ENCODE measurements around the gene ZNF384.
A peak's percentile ranks its signal among the peaks of the same experiment; 100 is the strongest.

ZNF384 gene

DNA sequence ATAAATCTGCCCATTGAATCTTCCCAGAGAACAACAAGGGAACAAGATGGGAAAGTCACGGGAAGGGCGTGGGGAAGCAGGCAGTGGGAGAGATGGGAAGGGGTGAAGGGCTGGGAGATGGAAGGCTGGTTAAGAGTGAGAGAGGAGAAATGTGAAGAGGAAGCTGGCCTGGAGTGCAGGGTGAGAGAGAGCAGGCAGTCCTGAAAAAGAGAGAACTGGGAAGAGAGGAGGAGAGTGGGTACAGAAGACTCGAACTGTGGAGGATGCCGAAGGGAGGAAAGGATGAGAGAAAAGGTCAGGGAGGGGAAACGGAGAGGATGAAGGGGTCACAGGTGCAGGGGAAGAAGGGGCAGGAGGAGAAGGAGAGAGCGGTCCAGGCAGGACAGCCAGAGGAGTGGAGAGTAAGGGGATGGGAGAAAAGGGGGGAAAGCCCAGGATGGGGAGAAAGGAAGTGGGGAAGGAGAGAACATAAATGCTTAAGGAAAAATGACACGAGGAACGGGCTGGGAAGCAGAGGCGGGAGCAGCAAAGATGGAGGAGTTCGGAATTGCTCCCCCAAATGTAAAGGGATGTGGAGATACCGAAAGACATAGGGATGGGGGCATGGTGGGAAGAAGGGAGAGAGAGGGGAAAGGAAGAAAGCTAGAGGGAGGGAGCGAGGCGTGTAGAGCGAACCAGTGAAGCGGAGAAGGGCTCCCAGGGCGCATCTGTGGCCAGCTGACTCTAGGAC, 10.2 kb upstream of the ZNF384 start:
- DNase-seq, result no peak

- no peak for DNase-seq
Observed at GRCh38 chr12:6698352-6699046, 9.3 kb upstream of the ZNF384 start.

GRCh38 chr12:6697584-6698351, 8.6 kb upstream of the ZNF384 start:
- no peak for DNase-seq

- no peak for DNase-seq
Observed at GRCh38 chr12:6696690-6697583, 7.8 kb upstream of the ZNF384 start.

DNA sequence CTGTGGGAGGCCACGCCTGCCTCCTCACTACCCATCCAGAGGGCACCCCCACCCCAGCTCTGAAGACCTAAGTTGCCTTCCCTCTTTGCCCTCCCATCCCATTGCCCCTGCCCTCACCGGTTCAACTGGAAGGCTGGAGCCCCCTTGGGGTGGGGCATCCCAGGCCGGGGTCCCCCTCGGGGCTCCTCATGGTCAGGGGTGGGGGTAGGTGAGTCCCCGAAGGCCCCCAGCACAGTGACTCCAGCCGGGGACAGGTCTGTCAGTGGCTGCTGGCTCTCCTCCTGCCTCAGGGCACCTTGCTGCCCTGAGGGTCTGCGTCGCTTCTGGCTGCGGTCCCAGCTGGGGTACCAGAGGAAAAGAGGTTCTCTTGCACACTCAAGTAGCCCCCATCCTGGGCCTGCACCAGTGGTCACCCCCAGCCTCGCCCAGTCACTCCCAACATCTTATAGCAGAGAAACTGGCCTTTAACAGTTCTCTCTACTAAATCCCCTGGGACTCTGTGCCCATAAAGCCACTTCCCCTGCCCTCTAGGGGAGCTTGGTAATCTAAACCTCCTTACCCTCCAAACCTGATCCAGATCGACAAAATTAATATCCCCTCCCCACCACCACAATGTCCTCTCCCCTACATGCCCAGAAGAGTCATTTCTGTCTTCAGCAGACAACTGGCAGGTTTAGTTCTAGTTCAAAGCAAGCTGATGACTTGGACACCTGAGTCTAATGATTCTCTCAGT, 6.3 kb upstream of the ZNF384 start:
- no peak for DNase-seq

GRCh38 chr12:6694701-6695100, 5.5 kb upstream of the ZNF384 start:
- no peak for DNase-seq

DNA sequence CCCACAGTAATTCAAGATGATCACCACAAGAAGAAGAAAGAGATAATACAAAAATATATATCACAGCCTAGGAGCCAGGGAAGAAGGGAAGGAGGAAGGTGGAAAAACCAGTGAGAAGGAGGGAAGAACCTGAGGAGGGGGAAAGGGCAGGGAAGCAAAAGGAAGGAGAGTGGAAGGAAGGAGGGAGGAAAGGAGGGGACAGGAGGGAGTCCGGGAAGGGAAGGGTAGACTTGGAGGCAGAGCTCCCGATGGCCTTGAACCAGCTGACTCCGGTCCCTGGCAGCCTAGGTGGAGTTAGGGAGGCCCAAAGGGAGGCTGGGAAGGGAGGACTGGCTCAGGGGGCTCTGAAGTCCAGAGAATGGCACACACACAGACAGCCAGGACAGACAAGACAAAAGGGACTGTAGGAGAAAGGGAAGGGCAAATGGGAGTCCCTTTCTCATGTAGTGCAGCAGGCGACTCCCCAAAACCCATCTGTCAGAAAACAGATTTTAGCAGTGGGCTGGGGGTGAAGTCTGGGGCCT, 4.7 kb upstream of the ZNF384 start:
- DNase-seq, result no peak

DNA sequence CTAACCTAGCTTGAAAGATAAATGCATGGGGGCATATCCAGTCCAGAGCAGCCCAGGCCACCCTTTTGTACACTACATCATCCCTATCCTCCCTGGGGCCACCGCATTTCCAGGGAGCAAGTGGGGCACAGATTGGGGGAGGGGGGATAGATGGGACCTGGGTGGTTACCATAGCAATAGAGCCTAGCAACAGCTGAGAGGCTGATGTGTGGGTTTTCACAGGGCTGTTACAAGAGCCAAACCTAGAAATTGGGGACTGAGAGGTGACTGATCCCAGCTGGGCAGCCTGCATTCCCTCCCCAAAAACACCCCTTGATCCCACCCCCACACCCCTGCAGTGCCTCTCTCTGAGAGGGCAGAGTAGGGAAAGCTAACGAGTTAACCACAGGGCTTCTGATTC, 3.7 kb upstream of the ZNF384 start:
- DNase-seq, result no peak

DNA sequence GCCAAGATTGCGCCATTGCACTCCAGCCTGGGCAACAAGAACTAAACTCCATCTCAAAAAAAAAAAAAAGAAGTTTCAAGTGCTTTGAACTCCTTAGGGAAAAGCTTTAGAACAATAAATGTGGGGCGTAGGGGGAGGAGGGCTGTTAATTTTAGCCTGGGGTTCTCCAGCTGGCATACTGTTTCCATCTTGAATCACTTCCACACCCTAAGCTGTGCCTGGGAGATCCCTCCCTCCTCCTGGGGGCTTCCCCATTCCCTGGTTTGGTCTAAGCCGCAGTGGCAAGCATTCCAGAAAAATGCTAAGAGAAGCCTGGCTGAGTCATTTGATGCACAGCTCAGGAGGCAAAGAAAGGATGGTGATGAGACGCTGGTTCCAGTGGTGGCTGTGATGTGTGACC, 2.3 kb upstream of the ZNF384 start:
- DNase-seq, result no peak

DNA sequence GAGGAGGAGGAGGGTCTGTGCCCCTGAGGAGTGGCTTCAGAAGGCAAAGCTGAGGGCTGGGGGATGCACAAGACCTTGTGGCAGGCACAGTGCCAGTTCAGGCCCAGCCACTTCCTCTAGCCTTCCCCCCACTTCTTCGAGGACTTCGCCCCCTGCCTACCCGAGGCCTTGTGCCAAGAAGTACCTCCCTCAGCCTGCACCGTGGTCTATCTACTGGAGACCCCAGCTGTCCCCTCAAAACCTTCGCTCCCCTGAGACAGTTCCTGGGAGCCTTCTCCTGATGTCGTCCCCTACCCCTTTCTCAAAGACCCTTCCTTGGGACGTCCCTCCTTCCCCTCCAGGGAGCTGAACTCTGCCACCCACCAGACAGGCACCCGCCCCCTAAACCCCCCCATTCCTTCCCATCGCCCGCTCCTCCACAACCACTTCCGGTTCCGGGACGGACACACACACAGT, 604 bp downstream of the ZNF384 start:
- peak in 2 of 4 experiments; percentile 33 to 41 for DNase-seq

DNA sequence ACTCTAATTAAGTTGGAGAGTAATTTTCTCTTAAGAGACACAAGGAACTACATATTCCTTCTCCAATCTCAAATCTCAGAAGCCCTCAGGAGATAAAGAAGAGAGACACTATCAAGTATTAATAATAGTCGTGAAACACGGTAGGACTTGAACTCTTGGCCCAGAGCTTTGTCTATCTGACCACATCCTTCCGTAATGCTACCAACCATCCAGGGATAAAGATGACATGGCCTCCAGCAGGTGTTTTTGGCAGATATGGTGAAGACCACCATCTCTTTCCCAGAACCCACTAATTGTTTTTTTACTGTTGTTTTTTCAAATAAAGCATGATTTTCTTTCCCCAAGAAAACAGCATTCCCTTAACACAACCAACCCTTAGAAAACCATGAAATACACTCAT, 3.4 kb downstream of the ZNF384 start:
- no peak for DNase-seq

DNA sequence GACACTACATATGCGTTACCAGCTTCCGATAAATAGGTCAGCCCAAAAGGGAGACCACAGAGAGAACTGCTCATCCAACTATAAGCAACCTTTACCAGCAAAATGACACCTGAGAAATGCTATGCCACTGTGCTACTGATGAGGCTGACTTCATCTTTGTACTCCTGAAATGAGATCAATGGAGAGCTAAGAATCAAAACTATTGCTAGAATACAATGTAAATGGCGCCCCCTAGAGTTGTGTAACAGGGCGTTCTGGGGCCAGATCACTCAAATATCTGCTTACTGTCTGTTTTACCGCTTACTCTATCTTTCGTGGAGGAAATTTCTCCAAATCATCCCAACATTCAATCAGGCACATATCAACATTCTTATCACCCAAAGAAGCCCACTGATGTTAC, 4.6 kb downstream of the ZNF384 start:
- DNase-seq, result no peak

DNA sequence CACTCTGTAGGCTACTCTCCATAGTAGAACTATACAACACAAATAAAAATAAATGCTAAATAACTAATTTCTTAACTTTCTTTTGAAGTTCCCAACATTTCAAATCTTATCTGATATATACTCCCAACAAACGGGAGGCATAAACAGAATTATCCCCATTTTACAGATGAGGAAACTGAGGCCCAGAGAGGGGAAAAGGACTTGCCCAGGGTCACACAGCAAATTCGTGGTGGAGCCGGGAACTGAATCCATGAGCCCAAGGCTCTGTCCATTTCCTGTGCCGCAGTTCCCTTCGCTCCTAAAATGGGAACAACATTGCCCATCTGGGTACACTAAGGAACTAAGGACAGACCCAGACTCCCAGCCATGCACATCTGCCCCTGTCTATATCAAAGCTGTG, 12.2 kb downstream of the ZNF384 start:
- no peak for DNase-seq

DNA sequence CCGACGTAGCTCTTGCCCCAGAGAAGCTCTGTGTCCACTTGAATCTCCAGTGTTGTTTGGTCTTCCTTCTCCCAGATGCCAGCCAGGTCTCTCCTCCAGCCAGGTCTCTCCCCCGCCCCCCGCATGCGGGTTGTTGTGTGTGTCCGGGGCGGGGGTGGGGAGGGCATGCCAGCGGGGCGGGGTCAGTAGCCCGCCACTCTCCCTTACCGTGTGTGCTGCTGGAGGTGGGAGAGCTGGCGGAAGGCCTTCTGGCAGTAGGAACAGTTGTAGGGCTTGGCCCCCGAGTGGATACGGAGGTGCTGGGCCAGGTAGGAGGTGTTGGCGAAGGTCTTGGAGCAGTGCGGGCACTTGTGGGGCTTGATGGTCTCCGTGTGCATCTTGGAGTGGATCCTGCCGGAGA, 17.0 kb downstream of the ZNF384 start:
- DNase-seq, result no peak

DNA sequence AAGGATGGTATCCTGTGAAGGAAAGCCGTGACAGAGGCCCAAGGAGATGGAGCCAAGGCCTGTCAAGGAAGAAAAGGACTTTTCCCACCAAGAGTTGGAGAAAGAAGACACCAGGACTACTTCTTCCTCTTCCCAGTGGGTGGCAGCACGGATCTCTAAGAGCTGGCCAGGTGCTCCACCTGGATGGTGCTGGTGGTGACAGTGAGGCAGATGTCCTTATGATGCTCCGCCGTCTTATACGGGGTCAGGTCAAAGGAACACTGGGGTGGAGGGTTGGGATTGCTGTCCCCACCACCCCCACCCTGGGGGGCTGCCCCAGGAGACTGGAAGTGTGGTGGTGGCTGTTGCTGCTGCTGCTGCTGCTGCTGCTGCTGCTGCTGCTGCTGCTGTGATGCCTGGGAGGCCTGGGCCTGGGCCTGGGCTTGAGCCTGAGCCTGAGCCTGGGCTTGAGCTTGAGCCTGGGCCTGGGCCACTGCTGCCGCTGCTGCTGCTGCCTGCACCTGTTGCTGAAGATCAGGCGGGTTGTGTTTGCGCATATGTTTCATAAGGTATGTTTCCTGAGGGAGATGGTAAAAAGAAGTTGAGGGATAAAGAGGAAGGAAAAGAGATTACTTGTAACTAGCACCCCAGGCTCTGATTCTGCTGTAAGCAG, 21.5 kb downstream of the ZNF384 start:
- no peak for DNase-seq

DNA sequence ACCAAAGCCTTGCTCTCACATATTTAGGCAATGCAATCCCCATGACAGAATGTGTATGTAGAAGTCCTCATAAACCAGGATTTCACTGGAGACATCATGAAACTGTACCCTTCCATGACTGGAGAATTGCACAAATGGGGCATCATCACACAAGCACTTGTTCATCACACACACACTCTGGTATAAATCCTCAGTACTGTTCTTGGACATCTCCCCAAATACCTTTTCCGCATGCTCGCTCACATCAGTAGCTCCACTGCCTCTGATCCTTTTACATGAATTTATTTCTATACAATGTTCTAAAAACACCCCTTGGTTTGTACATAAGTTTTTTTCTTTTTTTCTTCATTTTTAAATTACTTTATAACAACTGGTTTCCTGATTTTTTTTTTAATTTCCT, 23.0 kb downstream of the ZNF384 start:
- no peak for DNase-seq

- no peak for DNase-seq
Observed at GRCh38 chr12:6664902-6665301, 24.3 kb downstream of the ZNF384 start.

DNA sequence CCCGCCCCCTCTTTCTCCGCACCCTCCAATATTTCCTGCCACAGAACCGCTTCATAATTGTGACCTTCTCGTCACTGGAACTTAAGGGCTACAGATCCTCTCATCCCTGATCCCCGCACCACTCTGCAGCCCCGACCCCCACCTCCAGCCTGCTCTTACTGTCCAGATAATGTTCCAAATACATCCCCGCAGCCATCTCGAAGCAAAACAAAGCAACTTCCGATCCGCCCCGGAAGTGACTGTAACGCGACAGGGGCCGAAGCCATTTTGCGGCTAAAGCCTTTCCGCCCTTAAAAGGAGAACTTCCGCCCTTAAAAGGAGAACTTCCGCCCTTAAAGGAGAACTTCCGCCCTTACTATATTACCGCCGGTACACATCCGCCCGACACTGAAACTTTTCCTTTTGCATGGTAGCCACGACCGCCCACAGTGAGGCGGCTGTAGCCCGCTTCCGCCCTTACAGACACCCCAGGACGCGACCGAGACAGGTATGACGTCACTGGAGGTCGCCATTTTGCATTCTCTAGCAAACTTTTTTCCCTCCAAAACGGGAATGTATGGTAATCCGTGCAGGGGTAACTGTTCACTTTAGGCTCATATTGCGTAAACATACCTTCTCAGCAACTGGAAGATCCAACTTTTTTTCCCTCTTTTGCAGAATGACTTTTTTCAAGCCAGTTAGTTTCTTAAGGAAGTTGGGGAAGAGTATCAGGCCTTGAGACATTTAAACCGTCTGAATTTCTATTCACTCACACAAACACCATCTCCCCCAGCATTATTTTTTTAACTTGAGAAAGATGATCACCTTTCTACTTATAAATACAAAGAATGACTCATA, 26.1 kb downstream of the ZNF384 start, which contains the start of gene ING4:
TSS of gene ING4 (minus strand) at position 214 of the 837 bp plus-strand sequence. CDS start at position 196, 18 bp downstream.
- peak; percentile 76 to 95 (median 92) for DNase-seq

DNA sequence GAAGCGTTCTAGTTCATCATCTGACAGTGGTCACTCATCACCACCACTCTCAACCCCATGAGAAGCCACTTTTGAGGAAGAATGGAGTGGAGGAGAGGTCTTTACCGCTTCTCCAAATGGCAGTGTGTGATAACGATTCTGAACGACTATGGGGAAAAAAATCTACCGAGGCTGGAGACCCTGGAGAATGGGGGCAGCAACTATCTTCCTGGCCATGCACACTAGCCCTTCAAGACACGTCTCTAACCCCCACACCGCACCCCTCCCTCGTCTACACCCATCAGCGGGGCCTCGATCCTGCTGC, 26.6 kb downstream of the ZNF384 start:
- DNase-seq, result no peak

DNA sequence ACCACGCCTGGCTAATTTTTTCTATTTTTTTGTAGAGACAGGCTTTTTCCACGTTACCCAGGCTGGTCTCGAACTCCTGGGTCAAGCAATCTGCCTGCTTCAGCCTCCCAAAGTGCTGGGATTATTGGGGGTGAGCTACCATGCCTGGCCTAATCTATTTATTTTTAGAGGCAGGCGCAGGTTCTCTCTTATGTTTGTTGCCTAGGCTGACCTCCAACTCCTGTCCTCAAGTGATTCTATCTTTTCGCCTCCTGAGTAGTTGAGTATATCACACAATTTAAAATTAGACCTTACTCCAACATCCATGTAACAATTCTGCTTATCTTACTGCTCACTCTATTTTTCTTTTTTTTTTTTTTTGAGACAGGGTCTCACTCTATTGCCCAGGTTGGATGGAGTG, 35.2 kb downstream of the ZNF384 start:
- DNase-seq, result no peak

All from activated CD4-positive, CD25-positive, alpha-beta regulatory T cell (primary cell).